ENCODE measurements around the gene TSPOAP1. TPM values are rescaled to one million over a fixed set of nuclear protein-coding genes. Genes with fewer than 3 reads are reported as not detected.

Gene TSPOAP1
- total and polyA plus RNA-seq, 2 of the 4 experiments (the other 2 are of a cell fraction): 0.90 to 1.6 TPM

- in situ Hi-C loops (cut with MboI; ENCODE audit: low sequenced_read_pairs): no loop called here
- no peak overlapping the region for H3K4me3 ChIP-seq (ENCODE audit: insufficient read depth, low read depth, low read length)
- no peak for DNase-seq
- H3K23ac ChIP-seq (ENCODE audit: low read depth, low read length): no peak overlapping the region
- H3K9me3 ChIP-seq (ENCODE audit: control insufficient read depth, insufficient read depth, low read length): no peaks in the 10 kb centered on the region
- H3K56ac ChIP-seq (ENCODE audit: extremely low read depth, insufficient read depth, low read length): no peak overlapping the region
- H3K27ac ChIP-seq (ENCODE audit: insufficient read depth, low read length): no peak overlapping the region
- no peak overlapping the region for H2BK5ac ChIP-seq (ENCODE audit: low read depth, low read length, poor library complexity, severe bottlenecking)
- no peak overlapping the region for H3K14ac ChIP-seq (replicated peaks; ENCODE audit: low read depth, low read length)
- no peak overlapping the region for H3K4me2 ChIP-seq (ENCODE audit: low read depth, low read length)
- H2BK15ac ChIP-seq (ENCODE audit: low read depth, low read length): no peak overlapping the region
- no peak overlapping the region for H2BK120ac ChIP-seq (ENCODE audit: low read depth, low read length)
- H3K4me1 ChIP-seq (ENCODE audit: control insufficient read depth, insufficient read depth, low read length): no peaks in the 10 kb centered on the region
- no peak overlapping the region for H2AK5ac ChIP-seq (ENCODE audit: low read depth, low read length)
- no TSS peak for BruUV-seq (replicated peaks)
- intact Hi-C loops (cut with micrococcal nuclease): loop anchor here (1.0 kb wide), 1 partner anchor 15 kb away; no protein-coding TSS in a partner anchor
- TF ChIP-seq RAD21 (IDR thresholded peaks at IDR 0.05; ENCODE audit: low read length) (no peak), RCOR1 (IDR thresholded peaks at IDR 0.05; ENCODE audit: insufficient replicate concordance, low read length) (no peak), ELK1 (IDR thresholded peaks at IDR 0.05; ENCODE audit: borderline replicate concordance, low read depth, low read length) (no peak), CEBPB (IDR thresholded peaks at IDR 0.05; ENCODE audit: low read depth, low read length) (no peak), USF2 (IDR thresholded peaks at IDR 0.05; ENCODE audit: low read depth, low read length) (no peak), POLR2A (IDR thresholded peaks at IDR 0.05; ENCODE audit: low read depth, low read length) (no peak), FOS (IDR thresholded peaks at IDR 0.05; ENCODE audit: low read depth, low read length) (no peak), SMC3 (IDR thresholded peaks at IDR 0.05; ENCODE audit: low read depth, low read length) (no peak), RFX5 (IDR thresholded peaks at IDR 0.05; ENCODE audit: low read depth, low read length) (no peak), BHLHE40 (IDR thresholded peaks at IDR 0.05; ENCODE audit: low read depth, low read length) (no peak), MAZ (IDR thresholded peaks at IDR 0.05; ENCODE audit: borderline replicate concordance, low read depth, low read length) (no peak), CHD1 (IDR thresholded peaks at IDR 0.05; ENCODE audit: low read depth, low read length) (no peak), CTCF (conservative IDR thresholded peaks at IDR 0.05; ENCODE audit: low read depth, low read length) (no peak)
- WGBS, 2 experiments (ENCODE audit: extremely low coverage in 2 of 2, insufficient read length in 1 of 2): no CpG with 5 or more reads among the region's 1 CpG
- H3K4ac ChIP-seq (ENCODE audit: low read depth, low read length): no peak overlapping the region
- H3K27me3 ChIP-seq (ENCODE audit: control insufficient read depth, insufficient read depth, low read length): peaks cover 14% of the 10 kb centered on the region
- no peak overlapping the region for H4K5ac ChIP-seq (ENCODE audit: low read depth, low read length)
- no peaks in the 10 kb centered on the region for H3K36me3 ChIP-seq (ENCODE audit: control insufficient read depth, insufficient read depth, low read length)
- no peaks in the 10 kb centered on the region for H3K9me1 ChIP-seq (ENCODE audit: insufficient read depth, low read length)
- no peak overlapping the region for H3K9ac ChIP-seq (ENCODE audit: low read depth, low read length)
- no peaks in the 10 kb centered on the region for H4K20me1 ChIP-seq (ENCODE audit: insufficient read depth, low read length)
- H4K8ac ChIP-seq (ENCODE audit: low read depth in 2 of 2, low read length in 2 of 2): no peak overlapping the region
- ChIA-PET CTCF (no interaction called here), POLR2A (ENCODE audit: unreplicated experiment) (no interaction called here)
- H2BK20ac ChIP-seq (ENCODE audit: low read depth, low read length): no peak overlapping the region
- H2AFZ ChIP-seq (replicated peaks; ENCODE audit: low read length, poor library complexity): no peak overlapping the region
- no peak for ATAC-seq (ENCODE audit: low read depth)
- H2AK9ac ChIP-seq (replicated peaks; ENCODE audit: low read depth, low read length, poor library complexity): no peak overlapping the region
- no peak overlapping the region for H3K18ac ChIP-seq (ENCODE audit: low read depth, low read length)
- no peak overlapping the region for H4K91ac ChIP-seq (ENCODE audit: insufficient read depth, low read depth, low read length)
- H3K79me1 ChIP-seq (ENCODE audit: low read depth in 1 of 2, low read length in 2 of 2): no peaks in the 10 kb centered on the region
- dilution Hi-C loops (cut with HindIII; ENCODE audit: low sequenced_read_pairs, unreplicated experiment): no loop called here
Measured at GRCh38 chr17:58373923-58374322, 45.3 kb upstream of the TSPOAP1 start.

All from IMR-90 (cell line).